HEK293T (cell line): ENCODE measurements around the gene DCST2.

Experiments
- ARNT ChIP-seq: fragments of 450-650 bp; IDR thresholded peaks from 2 replicates; pipeline ENCODE4 v1.6.1; 2017; ENCODE audit warnings: mild to moderate bottlenecking
- BHLHE40 ChIP-seq: fragments of 450-650 bp; IDR thresholded peaks from 2 replicates; pipeline ENCODE4 v1.6.1; 2016; ENCODE audit warnings: mild to moderate bottlenecking, moderate library complexity, borderline replicate concordance
- CTBP1 ChIP-seq: fragments of 450-650 bp; IDR thresholded peaks from 2 replicates; pipeline ENCODE4 v1.6.1; 2016; ENCODE audit warnings: borderline replicate concordance
- ELF4 ChIP-seq: fragments of 450-650 bp; IDR thresholded peaks from 2 replicates; pipeline ENCODE4 v1.6.1; 2017; ENCODE audit warnings: antibody characterized with exemption
- FOXA1 ChIP-seq: fragments of 450-650 bp; IDR thresholded peaks from 2 replicates; pipeline ENCODE4 v1.6.1; 2016; ENCODE audit warnings: mild to moderate bottlenecking
- FOXK2 ChIP-seq: fragments of 450-650 bp; IDR thresholded peaks from 2 replicates; pipeline ENCODE4 v1.6.1; 2016; ENCODE audit warnings: mild to moderate bottlenecking
- FOXM1 ChIP-seq: fragments of 450-650 bp; IDR thresholded peaks from 2 replicates; pipeline ENCODE4 v1.6.1; 2017; ENCODE audit warnings: mild to moderate bottlenecking, borderline replicate concordance
- LEF1 ChIP-seq: fragments of 450-650 bp; IDR thresholded peaks from 2 replicates; pipeline ENCODE4 v1.6.1; 2017; ENCODE audit warnings: mild to moderate bottlenecking, borderline replicate concordance
- NFRKB ChIP-seq: fragments of 450-650 bp; IDR thresholded peaks from 2 replicates; pipeline ENCODE4 v1.6.1; 2016; ENCODE audit warnings: mild to moderate bottlenecking, moderate library complexity
- SP1 ChIP-seq: fragments of 450-650 bp; IDR thresholded peaks from 2 replicates; pipeline ENCODE4 v1.6.1; 2017
- SUZ12 ChIP-seq: fragments of 450-650 bp; IDR thresholded peaks from 2 replicates; pipeline ENCODE4 v1.6.1; 2016; ENCODE audit warnings: mild to moderate bottlenecking
- TARDBP ChIP-seq: fragments of 450-650 bp; IDR thresholded peaks from 2 replicates; pipeline ENCODE4 v1.6.1; 2016
- ZNF384 ChIP-seq: fragments of 450-650 bp; IDR thresholded peaks from 2 replicates; pipeline ENCODE4 v1.6.1; 2016
- TF ChIP-seq, protein P1 (sequence below): fragments of 450-650 bp; IDR thresholded peaks from 2 replicates; pipeline ENCODE4 v1.6.1; 2016

DNA sequence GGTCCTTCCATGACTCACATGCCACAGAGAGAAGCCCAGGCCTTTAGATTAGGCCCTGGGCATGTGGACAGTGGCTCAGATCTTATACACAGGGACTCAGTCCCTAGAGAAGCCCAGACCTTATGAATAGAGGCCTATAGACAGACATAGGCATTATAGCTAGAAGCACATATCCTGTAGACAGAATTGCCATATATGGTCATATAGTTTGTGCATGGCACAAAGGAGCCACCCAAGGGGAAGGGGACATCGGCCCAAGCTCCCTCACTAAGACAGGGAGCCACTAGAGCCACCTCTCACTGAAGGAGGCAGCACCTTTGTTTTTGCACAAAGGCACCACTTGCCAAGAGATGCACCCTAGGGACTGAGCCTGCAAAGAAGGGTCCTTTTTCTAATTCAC, 42.8 kb upstream of the DCST2 start:
- TF ChIP-seq, protein P1, sequence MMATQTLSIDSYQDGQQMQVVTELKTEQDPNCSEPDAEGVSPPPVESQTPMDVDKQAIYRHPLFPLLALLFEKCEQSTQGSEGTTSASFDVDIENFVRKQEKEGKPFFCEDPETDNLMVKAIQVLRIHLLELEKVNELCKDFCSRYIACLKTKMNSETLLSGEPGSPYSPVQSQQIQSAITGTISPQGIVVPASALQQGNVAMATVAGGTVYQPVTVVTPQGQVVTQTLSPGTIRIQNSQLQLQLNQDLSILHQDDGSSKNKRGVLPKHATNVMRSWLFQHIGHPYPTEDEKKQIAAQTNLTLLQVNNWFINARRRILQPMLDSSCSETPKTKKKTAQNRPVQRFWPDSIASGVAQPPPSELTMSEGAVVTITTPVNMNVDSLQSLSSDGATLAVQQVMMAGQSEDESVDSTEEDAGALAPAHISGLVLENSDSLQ, result no peak
- TF ChIP-seq FOXK2, result no peak
- no peak for TF ChIP-seq SP1
- no peak for TF ChIP-seq FOXM1
- TF ChIP-seq SUZ12, result no peak
- TF ChIP-seq BHLHE40, result no peak
- TF ChIP-seq ELF4, result no peak
- no peak for TF ChIP-seq CTBP1
- no peak for TF ChIP-seq FOXA1
- no peak for TF ChIP-seq ARNT
- no peak for TF ChIP-seq TARDBP
- no peak for TF ChIP-seq ZNF384
- no peak for TF ChIP-seq NFRKB
- no peak for TF ChIP-seq LEF1
